A549 (cell line): ENCODE data around the gene KIAA1755. TPM values are rescaled to one million over a fixed set of nuclear protein-coding genes. Genes with fewer than 3 reads are reported as not detected.

Experiments used
- ATAC-seq, 2 experiments: fragments of 200-7000 bp in 1 of 2; fragments of >200 bp in 1 of 2; cut with Nextera tagmentation in 1 of 2; cut with Tn5 transposase in 1 of 2; 3 replicates each; pipeline versions ENCODE4 v1.8.0 to v1.9.1; 2018 to 2020; ENCODE audit warnings: mild to moderate bottlenecking in 1 of 2, moderate library complexity in 1 of 2
- CTCF ChIA-PET: fragments of 300-600 bp; sonication (Branson Sonifier 250); formaldehyde crosslinking; extraction: SDS; loops from one replicate; lab custom pipeline; 2021; ENCODE audit warnings: antibody characterized with exemption, inconsistent platforms; lab: Yijun Ruan, JAX
- POLR2A ChIA-PET: fragments of 350-600 bp; formaldehyde crosslinking; extraction: SDS; loops from one replicate; lab custom pipeline; 2021; ENCODE audit warnings: antibody characterized with exemption, inconsistent platforms; lab: Yijun Ruan, JAX
- DNase-seq, 2 experiments: peaks; one replicate each; pipeline versions ENCODE4 v3.0.0 to v3.0.0-alpha.2; 2011 to 2016; ENCODE audit warnings: low read depth in 1 of 2, low spot score in 1 of 2
- FAIRE-seq: peaks from 2 replicates; lab custom pipeline; 2011; peaks lifted over from hg19 to GRCh38; lab: Jason Lieb, UNC
- H3K27ac ChIP-seq, 2 experiments: fragments of >200 bp; sonication (Bioruptor Twin); formaldehyde crosslinking; 3 replicates each; pipeline ENCODE4 v1.5.1; 2016 to 2017
- H3K4me1 ChIP-seq: fragments of >200 bp; sonication (Bioruptor Twin); formaldehyde crosslinking; 3 replicates; pipeline ENCODE4 v1.6.1; 2016
- H3K4me2 ChIP-seq: fragments of >200 bp; sonication (Bioruptor Twin); formaldehyde crosslinking; 3 replicates; pipeline ENCODE4 v1.6.1; 2016
- H3K4me3 ChIP-seq: fragments of >200 bp; sonication (Bioruptor Twin); formaldehyde crosslinking; 3 replicates; pipeline ENCODE4 v1.5.1; 2016
- H3K9me3 ChIP-seq: fragments of >200 bp; sonication (Bioruptor Twin); formaldehyde crosslinking; 3 replicates; pipeline ENCODE4 v1.6.1; 2016
- BCL3 ChIP-seq: fragments of >200 bp; sonication (Bioruptor Twin); formaldehyde crosslinking; IDR thresholded peaks from 3 replicates; pipeline ENCODE4 v1.6.1; 2016
- BHLHE40 ChIP-seq: IDR thresholded peaks from 2 replicates; pipeline ENCODE4 v1.6.1; 2012; ENCODE audit warnings: low read depth, low read length, inconsistent platforms
- CHD2 ChIP-seq: fragments of 150-350 bp; IDR thresholded peaks from 2 replicates; pipeline ENCODE4 v1.6.1; 2014; ENCODE audit warnings: low read length; ENCODE audit not compliant: partially characterized antibody
- EHMT2 ChIP-seq: fragments of 200-600 bp; sonication (generic); IDR thresholded peaks from 2 replicates; pipeline ENCODE4 v1.6.1; 2016; ENCODE audit warnings: antibody characterized with exemption, low read depth, mild to moderate bottlenecking, moderate library complexity
- FOSL2 ChIP-seq, 2 experiments: fragments of 450-650 bp in 1 of 2; fragments of >200 bp in 1 of 2; sonication (Bioruptor Twin) in 1 of 2; formaldehyde crosslinking; IDR thresholded peaks; 2 replicates each; pipeline versions ENCODE4 v1.5.0 to v1.6.1; 2016 to 2020; ENCODE audit warnings: mild to moderate bottlenecking in 1 of 2, moderate library complexity in 1 of 2
- HEYL ChIP-seq: fragments of 250-450 bp; sonication (Bioruptor Pico); IDR thresholded peaks from 2 replicates; pipeline ENCODE4 v1.8.0; 2021; ENCODE audit warnings: mild to moderate bottlenecking, moderate library complexity
- HOXB5 ChIP-seq: fragments of 250-450 bp; sonication (Bioruptor Pico); IDR thresholded peaks from 2 replicates; pipeline ENCODE4 v1.5.0; 2020; ENCODE audit warnings: mild to moderate bottlenecking, moderate library complexity
- JUN ChIP-seq, 2 experiments: fragments of >200 bp; sonication (Bioruptor Twin); formaldehyde crosslinking; IDR thresholded peaks; 2 replicates in 1 of 2; 3 replicates in 1 of 2; pipeline ENCODE4 v1.6.1; 2016 to 2017
- JUNB ChIP-seq: fragments of >200 bp; sonication (Bioruptor Twin); formaldehyde crosslinking; IDR thresholded peaks from 2 replicates; pipeline ENCODE4 v1.6.1; 2016
- POLR2A ChIP-seq: IDR thresholded peaks from 2 replicates; pipeline ENCODE4 v1.6.1; 2012; ENCODE audit warnings: mild to moderate bottlenecking, low read length
- POLR2AphosphoS2 ChIP-seq: conservative IDR thresholded peaks from 2 replicates; pipeline ENCODE4 v1.6.1; 2012; ENCODE audit warnings: low read length, improper control_type of control experiment, inconsistent platforms
- RAD21 ChIP-seq, 2 experiments: fragments of >200 bp in 1 of 2; sonication (Bioruptor Twin) in 1 of 2; formaldehyde crosslinking in 1 of 2; IDR thresholded peaks in 1 of 2; conservative IDR thresholded peaks in 1 of 2; 2 replicates in 1 of 2; 3 replicates in 1 of 2; pipeline ENCODE4 v1.6.1; 2012 to 2018; ENCODE audit warnings: inconsistent platforms in 1 of 2
- RARB ChIP-seq: fragments of 250-450 bp; sonication (Bioruptor Pico); IDR thresholded peaks from 2 replicates; pipeline ENCODE4 v1.8.0; 2021; ENCODE audit warnings: mild to moderate bottlenecking, moderate library complexity
- SMC3 ChIP-seq: fragments of >200 bp; sonication (Bioruptor Twin); formaldehyde crosslinking; IDR thresholded peaks from 3 replicates; pipeline ENCODE4 v1.6.1; 2018; ENCODE audit warnings: inconsistent platforms
- ZC3H11A ChIP-seq: fragments of 450-650 bp; IDR thresholded peaks from 2 replicates; pipeline ENCODE4 v1.6.1; 2014; ENCODE audit warnings: antibody characterized with exemption, mild to moderate bottlenecking
- WGBS: methylation state at CpG from one replicate; pipeline ENCODE4 v1.1.6; 2017; ENCODE audit errors: missing lambda C conversion rate; 5-methylcytosine and 5-hydroxymethylcytosine counted together
- polyA plus RNA-seq, 4 experiments: library from polyadenylated mRNA; depleted of rRNA in 3 of 4; stranded (reverse); fragments of >200 nt; fragmentation: RNase III in 1 of 4; extraction: RNeasy Plus Mini Kit Qiagen cat#74134 plus additional on column Dnase treatment in 1 of 4; gene quantifications; 2 replicates in 3 of 4; 3 replicates in 1 of 4; pipeline ENCODE4 v1.2.3, GENCODE V29; 2011 to 2017
- TF ChIP-seq, protein P1 (sequence below): fragments of >200 bp; sonication (Bioruptor Twin); formaldehyde crosslinking; IDR thresholded peaks from 3 replicates; pipeline ENCODE4 v1.5.1; 2016
- TF ChIP-seq, protein P2 (sequence below): IDR thresholded peaks from 2 replicates; pipeline ENCODE4 v1.6.1; 2012; ENCODE audit warnings: low read depth, borderline replicate concordance
- TF ChIP-seq, protein P3 (sequence below): IDR thresholded peaks from 2 replicates; pipeline ENCODE4 v1.6.1; 2012
- TF ChIP-seq, protein P4 (sequence below): IDR thresholded peaks from 2 replicates; pipeline ENCODE4 v1.6.1; 2012

KIAA1755 gene
- polyA plus RNA-seq, 2 of the 4 experiments (the other 2 are of a cell fraction): 0.04 to 0.21 TPM

DNA sequence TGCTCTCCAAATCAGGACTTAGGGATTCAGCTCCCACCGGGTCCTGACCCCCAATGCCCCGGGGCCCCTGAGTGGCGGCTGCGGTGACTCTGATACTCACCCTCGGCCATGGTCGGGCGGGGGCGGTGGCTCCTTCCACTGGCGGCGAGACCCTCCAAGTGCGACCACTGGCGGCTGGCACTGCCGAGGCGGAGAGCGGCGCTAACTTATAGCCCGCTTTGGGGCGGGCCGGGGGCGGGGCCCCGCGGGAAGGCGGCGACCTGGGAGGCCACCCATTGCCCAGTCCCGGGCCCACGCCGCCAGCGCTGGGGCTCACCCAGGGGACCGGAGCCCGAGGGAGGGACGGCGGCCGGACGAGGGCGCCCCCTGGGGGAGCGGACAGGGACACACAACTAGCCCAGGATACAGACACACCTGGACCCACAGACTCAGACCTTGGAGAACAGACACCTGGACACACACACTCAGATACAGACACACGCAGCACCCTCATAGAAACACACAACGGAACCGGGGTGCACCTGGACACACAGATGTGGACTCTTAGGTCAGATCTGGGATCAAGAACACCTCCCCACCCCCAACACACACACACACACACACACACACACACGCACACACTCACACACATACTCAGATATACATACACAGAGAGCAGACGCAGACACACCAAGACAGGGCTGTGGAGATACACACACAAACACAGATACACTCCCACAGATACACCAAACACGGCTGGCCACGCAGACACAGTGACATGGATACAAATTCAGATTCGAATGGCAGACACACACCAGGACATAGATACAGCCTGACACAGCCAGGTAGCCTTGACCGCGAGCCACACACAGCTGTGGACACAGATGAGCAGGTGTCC is 95.2 kb downstream of the KIAA1755 start, which contains the start of gene TGM2:
Gene TGM2, minus strand, starts transcription at position 182 of the 877 bp plus-strand sequence. Its CDS starts 72 bp downstream, at position 110.
- H3K9me3 ChIP-seq: no peaks in the 10 kb centered on the region
- POLR2A ChIA-PET: interaction anchor here (1.0 kb wide), 1 partner anchor 54 kb away, joined by 3 read pairs; no protein-coding TSS in a partner anchor
- TF ChIP-seq FOSL2 (IDR thresholded peaks at IDR 0.05): no peak
- peak; percentile 16; the same call in 1 of the 2 replicates for TF ChIP-seq FOSL2 (CRISPR knock-in tag; IDR thresholded peaks at IDR 0.05)
- TF ChIP-seq RAD21 (conservative IDR thresholded peaks at IDR 0.05 in 1 of 2, IDR thresholded peaks at IDR 0.05 in 1 of 2): peak; percentile 80 to 93
- TF ChIP-seq RARB (CRISPR knock-in tag): no peak
- no peak for TF ChIP-seq CHD2
- TF ChIP-seq POLR2A: peak; percentile 89
- TF ChIP-seq EHMT2: no peak
- TF ChIP-seq JUN (IDR thresholded peaks at IDR 0.05): peak; percentile 54 to 95; a peak in 3 of 5 replicates
- no peak for TF ChIP-seq BHLHE40
- TF ChIP-seq SMC3: peak; percentile 94
- TF ChIP-seq BCL3: peak; percentile 82; the same call in 2 of the 3 replicates
- TF ChIP-seq HEYL (CRISPR knock-in tag): no peak
- TF ChIP-seq, protein P1, sequence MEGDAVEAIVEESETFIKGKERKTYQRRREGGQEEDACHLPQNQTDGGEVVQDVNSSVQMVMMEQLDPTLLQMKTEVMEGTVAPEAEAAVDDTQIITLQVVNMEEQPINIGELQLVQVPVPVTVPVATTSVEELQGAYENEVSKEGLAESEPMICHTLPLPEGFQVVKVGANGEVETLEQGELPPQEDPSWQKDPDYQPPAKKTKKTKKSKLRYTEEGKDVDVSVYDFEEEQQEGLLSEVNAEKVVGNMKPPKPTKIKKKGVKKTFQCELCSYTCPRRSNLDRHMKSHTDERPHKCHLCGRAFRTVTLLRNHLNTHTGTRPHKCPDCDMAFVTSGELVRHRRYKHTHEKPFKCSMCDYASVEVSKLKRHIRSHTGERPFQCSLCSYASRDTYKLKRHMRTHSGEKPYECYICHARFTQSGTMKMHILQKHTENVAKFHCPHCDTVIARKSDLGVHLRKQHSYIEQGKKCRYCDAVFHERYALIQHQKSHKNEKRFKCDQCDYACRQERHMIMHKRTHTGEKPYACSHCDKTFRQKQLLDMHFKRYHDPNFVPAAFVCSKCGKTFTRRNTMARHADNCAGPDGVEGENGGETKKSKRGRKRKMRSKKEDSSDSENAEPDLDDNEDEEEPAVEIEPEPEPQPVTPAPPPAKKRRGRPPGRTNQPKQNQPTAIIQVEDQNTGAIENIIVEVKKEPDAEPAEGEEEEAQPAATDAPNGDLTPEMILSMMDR: peak; percentile 88
- TF ChIP-seq, protein P2, sequence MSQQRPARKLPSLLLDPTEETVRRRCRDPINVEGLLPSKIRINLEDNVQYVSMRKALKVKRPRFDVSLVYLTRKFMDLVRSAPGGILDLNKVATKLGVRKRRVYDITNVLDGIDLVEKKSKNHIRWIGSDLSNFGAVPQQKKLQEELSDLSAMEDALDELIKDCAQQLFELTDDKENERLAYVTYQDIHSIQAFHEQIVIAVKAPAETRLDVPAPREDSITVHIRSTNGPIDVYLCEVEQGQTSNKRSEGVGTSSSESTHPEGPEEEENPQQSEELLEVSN: no peak
- DNase-seq: peak; percentile 73 to 86
- peak within 1 kb of the TSS; percentile 84 for H3K4me2 ChIP-seq
- FAIRE-seq: no peak
- peak within 1 kb of the TSS; percentile 62 for H3K4me3 ChIP-seq
- peak; percentile 68 to 88 for ATAC-seq
- peak within 1 kb of the TSS; percentile 91 to 93 for H3K27ac ChIP-seq
- H3K4me1 ChIP-seq: peaks cover 84% of the 10 kb centered on the region
- WGBS: 43% methylated on average over 12 of the region's 46 CpGs
- CTCF ChIA-PET: interaction anchor here (0.8 to 32.6 kb wide), 29 partner anchors 8 to 601 kb away, joined by 3 to 818 read pairs (median 5); no protein-coding TSS in a partner anchor

GRCh38 chr20:38164624-38165088 is 95.9 kb downstream of the KIAA1755 start:
- no peak for DNase-seq
- 36% methylated on average over 14 of the region's 14 CpGs for WGBS
- TF ChIP-seq ZC3H11A: no peak
- no peak for TF ChIP-seq SMC3
- no peak for TF ChIP-seq HOXB5
- TF ChIP-seq, protein P3, sequence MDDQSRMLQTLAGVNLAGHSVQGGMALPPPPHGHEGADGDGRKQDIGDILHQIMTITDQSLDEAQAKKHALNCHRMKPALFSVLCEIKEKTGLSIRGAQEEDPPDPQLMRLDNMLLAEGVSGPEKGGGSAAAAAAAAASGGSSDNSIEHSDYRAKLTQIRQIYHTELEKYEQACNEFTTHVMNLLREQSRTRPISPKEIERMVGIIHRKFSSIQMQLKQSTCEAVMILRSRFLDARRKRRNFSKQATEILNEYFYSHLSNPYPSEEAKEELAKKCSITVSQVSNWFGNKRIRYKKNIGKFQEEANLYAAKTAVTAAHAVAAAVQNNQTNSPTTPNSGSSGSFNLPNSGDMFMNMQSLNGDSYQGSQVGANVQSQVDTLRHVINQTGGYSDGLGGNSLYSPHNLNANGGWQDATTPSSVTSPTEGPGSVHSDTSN: no peak
- TF ChIP-seq, protein P4, sequence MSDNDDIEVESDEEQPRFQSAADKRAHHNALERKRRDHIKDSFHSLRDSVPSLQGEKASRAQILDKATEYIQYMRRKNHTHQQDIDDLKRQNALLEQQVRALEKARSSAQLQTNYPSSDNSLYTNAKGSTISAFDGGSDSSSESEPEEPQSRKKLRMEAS: 0 out of 2 replicates have a peak, but pooled peaks have one; percentile 12
- TF ChIP-seq JUNB: no peak
- TF ChIP-seq POLR2AphosphoS2: no peak
- no peak for TF ChIP-seq RAD21 (conservative IDR thresholded peaks at IDR 0.05 in 1 of 2, IDR thresholded peaks at IDR 0.05 in 1 of 2)
- Histone ChIP-seq H3K27ac (peak overlapping the region; percentile 91 to 93), H3K4me1 (peaks cover 84% of the 10 kb centered on the region), H3K4me2 (peak overlapping the region; percentile 84), H3K4me3 (peak overlapping the region; percentile 62), H3K9me3 (no peaks in the 10 kb centered on the region)
- ChIA-PET CTCF (interaction anchor here (0.7 to 32.6 kb wide), 22 partner anchors 8 to 601 kb away, joined by 3 to 818 read pairs (median 6); no protein-coding TSS in a partner anchor), POLR2A (interaction anchor here (1.0 kb wide), 1 partner anchor 54 kb away, joined by 3 read pairs; no protein-coding TSS in a partner anchor)
- ATAC-seq: peak; percentile 0 to 1; a peak in 2 of 6 replicates
- no peak for FAIRE-seq
